Progenitor cell of endocrine pancreas (in vitro differentiated cells): Measurements from ENCODE around the gene SPNS2. TPM values are rescaled to one million over a fixed set of nuclear protein-coding genes. Genes with fewer than 3 reads are reported as not detected.

Experiments used
- DNase-seq: peaks from one replicate; pipeline ENCODE4 v3.0.0; 2021; ENCODE audit warnings: low spot score; ENCODE audit not compliant: unreplicated experiment
- H3K27ac Mint-ChIP-seq: 2 replicates; pipeline ENCODE4 v1.8.0; 2021; ENCODE audit warnings: mild to moderate bottlenecking, moderate library complexity, mixed read lengths
- H3K27me3 Mint-ChIP-seq: 2 replicates; pipeline ENCODE4 v1.8.0; 2021; ENCODE audit warnings: mixed read lengths
- H3K36me3 Mint-ChIP-seq: 2 replicates; pipeline ENCODE4 v1.8.0; 2022; ENCODE audit warnings: mixed read lengths; ENCODE audit not compliant: insufficient read depth
- H3K4me1 Mint-ChIP-seq: 2 replicates; pipeline ENCODE4 v1.8.0; 2021; ENCODE audit warnings: low read depth, mixed read lengths
- H3K4me3 Mint-ChIP-seq: 2 replicates; pipeline ENCODE4 v1.8.0; 2021; ENCODE audit warnings: low read depth, mild to moderate bottlenecking, moderate library complexity, mixed read lengths
- H3K9me3 Mint-ChIP-seq: 2 replicates; pipeline ENCODE4 v1.8.0; 2021; ENCODE audit warnings: low read depth, mixed read lengths
- total RNA-seq: library from RNA; stranded (reverse); gene quantifications from 2 replicates; pipeline ENCODE4 v1.2.1, GENCODE V29; 2021
- TF ChIP-seq, protein P1 (sequence below): fragments of 200-600 bp; sonication (generic); IDR thresholded peaks from one replicate; pipeline ENCODE4 v1.5.0; 2021; ENCODE audit warnings: antibody characterized with exemption, mild to moderate bottlenecking; ENCODE audit not compliant: unreplicated experiment

Gene SPNS2
- total RNA-seq, 1 donor from 2014 or later, result 0.60 TPM

DNA sequence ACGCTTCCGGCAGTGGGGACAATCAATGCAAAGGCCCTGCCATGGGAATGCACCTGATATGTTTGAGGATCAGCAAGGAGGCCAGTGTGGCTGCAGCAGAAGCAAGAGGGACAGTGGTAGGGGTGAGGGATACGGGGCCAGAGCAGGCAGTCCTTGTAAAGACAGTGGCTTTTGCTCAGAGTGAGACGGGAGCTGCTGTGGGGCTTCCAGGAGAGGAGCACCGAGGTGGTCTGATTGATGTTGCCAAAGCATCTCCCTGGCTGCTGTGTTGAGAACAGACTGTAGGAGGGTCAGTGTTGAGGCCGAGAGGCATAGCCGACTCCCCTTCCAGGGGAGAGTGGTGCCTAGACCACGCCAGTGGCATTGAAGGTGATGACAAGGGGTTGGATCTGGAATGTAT, 11.4 kb upstream of the SPNS2 start:
- TF ChIP-seq, protein P1, sequence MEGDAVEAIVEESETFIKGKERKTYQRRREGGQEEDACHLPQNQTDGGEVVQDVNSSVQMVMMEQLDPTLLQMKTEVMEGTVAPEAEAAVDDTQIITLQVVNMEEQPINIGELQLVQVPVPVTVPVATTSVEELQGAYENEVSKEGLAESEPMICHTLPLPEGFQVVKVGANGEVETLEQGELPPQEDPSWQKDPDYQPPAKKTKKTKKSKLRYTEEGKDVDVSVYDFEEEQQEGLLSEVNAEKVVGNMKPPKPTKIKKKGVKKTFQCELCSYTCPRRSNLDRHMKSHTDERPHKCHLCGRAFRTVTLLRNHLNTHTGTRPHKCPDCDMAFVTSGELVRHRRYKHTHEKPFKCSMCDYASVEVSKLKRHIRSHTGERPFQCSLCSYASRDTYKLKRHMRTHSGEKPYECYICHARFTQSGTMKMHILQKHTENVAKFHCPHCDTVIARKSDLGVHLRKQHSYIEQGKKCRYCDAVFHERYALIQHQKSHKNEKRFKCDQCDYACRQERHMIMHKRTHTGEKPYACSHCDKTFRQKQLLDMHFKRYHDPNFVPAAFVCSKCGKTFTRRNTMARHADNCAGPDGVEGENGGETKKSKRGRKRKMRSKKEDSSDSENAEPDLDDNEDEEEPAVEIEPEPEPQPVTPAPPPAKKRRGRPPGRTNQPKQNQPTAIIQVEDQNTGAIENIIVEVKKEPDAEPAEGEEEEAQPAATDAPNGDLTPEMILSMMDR, result no peak

DNA sequence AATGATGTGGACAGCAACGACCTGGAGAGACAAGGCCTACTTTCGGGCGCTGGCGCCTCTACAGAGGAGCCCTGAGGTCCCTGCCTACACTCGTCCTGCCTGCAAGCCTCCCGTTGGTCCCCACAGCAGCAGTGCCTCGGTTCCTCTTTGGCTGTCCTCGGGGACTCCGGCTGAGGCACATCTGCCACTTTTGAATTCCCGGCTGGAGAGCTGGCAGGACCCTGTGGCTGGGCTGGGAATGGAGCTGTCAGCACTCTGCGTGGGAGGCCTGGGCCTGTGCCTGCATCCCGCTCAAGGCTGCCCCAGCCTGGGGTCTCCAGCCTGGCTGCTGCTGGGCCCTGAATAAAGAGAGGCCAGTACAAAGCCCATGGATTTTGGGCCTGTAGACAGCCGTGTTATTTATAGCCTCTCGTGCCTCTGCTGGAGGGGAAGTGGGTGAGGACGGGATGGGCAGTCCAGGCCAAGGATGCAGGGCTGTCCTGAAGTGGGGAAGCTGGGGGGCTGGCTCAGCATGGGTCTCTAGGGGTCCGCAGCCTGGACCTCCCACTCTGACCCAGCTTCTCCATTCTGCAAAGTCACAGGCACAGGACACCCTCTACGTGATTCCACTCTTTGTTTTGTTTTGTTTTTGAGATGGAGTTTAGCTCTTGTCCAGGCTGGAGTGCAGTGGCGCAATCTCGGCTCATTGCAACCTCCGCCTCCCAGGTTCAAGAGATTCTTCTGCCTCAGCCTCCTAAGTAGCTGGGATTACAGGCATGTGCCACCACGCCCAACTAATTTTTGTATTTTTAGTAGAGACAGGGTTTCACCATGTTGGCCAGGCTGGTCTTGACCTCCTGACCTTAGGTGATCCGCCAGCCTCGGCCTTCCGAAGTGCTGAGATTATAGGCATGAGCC, 10.6 kb upstream of the SPNS2 start:
- H3K36me3 Mint-ChIP-seq, result no peaks in the 10 kb centered on the region
- peaks cover under 1% of the 10 kb centered on the region for H3K4me1 Mint-ChIP-seq
- no peak for DNase-seq
- no peak overlapping the region for H3K4me3 Mint-ChIP-seq
- H3K9me3 Mint-ChIP-seq, result no peaks in the 10 kb centered on the region
- TF ChIP-seq, protein P1, result no peak
- H3K27ac Mint-ChIP-seq, result no peak overlapping the region
- peaks cover 4% of the 10 kb centered on the region for H3K27me3 Mint-ChIP-seq

More for the DNA sequence above, 11.4 kb upstream of the SPNS2 start:
- H3K4me1 Mint-ChIP-seq, result no peaks in the 10 kb centered on the region
- DNase-seq, result no peak
- H3K27me3 Mint-ChIP-seq, result peaks cover 4% of the 10 kb centered on the region
- H3K4me3 Mint-ChIP-seq, result no peak overlapping the region
- H3K27ac Mint-ChIP-seq, result no peak overlapping the region
- no peaks in the 10 kb centered on the region for H3K9me3 Mint-ChIP-seq
- no peaks in the 10 kb centered on the region for H3K36me3 Mint-ChIP-seq

DNA sequence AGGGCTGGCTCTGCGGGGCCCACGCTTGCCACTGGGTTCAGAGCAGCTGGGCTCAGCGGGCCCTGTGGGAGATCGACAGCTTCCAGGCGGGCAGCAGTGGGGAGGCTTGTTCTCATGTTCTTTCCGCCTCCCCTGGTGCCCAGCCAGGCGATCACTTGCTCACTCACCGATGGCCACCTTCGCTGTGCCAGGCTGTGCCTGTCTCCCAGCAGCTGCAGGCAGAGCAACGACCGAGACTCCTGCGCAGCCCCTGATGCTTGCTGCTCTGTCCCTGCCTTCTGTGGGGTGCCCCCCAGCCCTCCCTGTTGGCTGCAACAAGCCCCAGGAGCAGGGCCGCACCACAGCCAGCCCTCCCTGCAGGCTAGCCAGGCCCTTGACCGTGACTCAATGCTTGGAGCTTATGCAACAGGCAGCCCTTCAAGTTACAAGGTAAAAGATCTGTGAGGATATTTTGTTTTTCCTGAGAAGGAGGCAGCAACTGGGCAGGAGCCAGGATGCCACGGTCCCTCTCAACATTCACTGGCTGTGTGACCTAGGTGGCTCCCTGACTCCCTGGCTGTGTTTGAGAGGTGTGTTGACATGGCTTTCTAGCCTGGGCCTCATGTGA, 9.6 kb upstream of the SPNS2 start:
- Mint-ChIP-seq H3K27ac (no peak overlapping the region), H3K9me3 (no peaks in the 10 kb centered on the region), H3K4me3 (no peak overlapping the region), H3K27me3 (no peaks in the 10 kb centered on the region), H3K4me1 (peaks cover 5% of the 10 kb centered on the region), H3K36me3 (no peaks in the 10 kb centered on the region)
- TF ChIP-seq, protein P1, result no peak
- DNase-seq, result no peak

DNA sequence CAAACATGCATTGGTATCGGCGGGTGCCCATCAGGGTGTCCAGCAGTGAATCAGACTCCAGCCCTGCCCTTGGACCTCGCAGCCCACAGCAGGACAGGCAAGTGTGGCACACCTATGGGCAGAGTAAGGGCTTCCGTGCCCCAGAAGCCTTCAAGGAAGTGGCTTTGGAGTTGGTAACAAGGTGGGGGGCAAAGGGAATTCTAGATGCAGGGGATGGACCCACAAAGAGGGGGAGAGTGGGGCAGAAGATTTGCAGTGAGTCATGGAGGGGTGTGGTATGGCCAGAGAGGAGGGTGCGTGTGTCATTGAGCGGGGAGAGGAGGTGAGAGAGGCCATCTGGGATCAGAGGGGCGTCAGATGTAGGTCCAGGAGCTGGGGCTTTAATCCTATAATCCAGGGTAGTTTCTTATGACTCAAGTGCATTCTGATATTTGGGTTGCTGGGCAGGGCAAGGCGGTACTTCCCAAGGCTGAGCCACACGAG, 8.5 kb upstream of the SPNS2 start:
- TF ChIP-seq, protein P1, result no peak
- no peak for DNase-seq
- Mint-ChIP-seq H3K36me3 (no peaks in the 10 kb centered on the region), H3K4me3 (no peak overlapping the region), H3K27ac (no peak overlapping the region), H3K4me1 (peaks cover 5% of the 10 kb centered on the region), H3K9me3 (no peaks in the 10 kb centered on the region), H3K27me3 (no peaks in the 10 kb centered on the region)

GRCh38 chr17:4490637-4491061, 8.0 kb upstream of the SPNS2 start:
- Mint-ChIP-seq H3K4me3 (no peak overlapping the region), H3K27ac (no peak overlapping the region), H3K27me3 (no peaks in the 10 kb centered on the region), H3K9me3 (no peaks in the 10 kb centered on the region), H3K36me3 (no peaks in the 10 kb centered on the region), H3K4me1 (peaks cover 5% of the 10 kb centered on the region)
- DNase-seq, result no peak
- TF ChIP-seq, protein P1, result no peak
